ENCODE data around the gene HDAC4. TPM values are rescaled to one million over a fixed set of nuclear protein-coding genes. Genes with fewer than 3 reads are reported as not detected.

Gene HDAC4
- total RNA-seq, 1 experiment from 2014 or later = 61.5 TPM

DNA sequence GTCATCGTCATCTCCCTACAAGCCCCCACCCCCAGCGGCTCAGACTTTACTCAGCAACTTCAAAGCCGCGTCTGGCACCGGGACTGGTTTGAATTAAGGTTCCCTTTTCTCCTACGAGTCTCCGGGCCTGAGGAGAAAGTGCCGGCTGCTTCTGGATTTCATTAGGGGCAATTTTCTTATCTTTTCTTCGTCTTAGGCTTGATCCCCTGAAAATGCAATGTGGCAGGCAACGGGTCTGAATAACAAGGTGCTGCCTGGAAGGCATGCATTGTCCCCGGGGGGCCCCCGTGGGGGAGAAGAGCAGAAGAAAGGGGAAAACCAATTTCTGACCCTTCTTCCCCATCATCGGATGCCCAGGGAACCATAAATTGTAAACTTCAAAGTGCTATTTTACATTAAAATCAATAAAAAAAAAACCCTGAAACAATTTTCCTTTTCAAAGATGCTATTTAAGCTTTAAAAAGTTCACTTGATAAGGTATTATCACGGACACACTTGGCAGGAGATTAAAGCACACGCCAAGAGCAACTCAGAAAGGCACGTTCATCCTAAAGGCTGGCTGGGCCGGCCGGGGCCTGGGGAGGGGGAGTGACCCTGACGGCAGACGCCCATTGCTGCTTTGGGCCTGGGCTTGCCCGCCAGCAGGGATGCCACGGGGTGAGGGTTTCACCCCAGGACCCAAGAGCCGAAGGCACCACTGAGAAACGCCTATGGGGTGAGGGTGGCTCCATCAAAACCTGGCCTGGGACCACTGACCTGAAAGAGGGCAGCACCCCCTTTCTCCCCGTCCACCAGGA, 322.5 kb downstream of the HDAC4 start:
- Histone ChIP-seq H3K9me3 (ENCODE audit: insufficient read depth, low read depth) (no peaks in the 10 kb centered on the region), H4K20me1 (ENCODE audit: insufficient read depth) (no peaks in the 10 kb centered on the region), H3F3A (ENCODE audit: insufficient read depth, low read depth) (peaks cover 4% of the 10 kb centered on the region; the same call in 1 of the 2 replicates), H3K4me2 (no peak overlapping the region), H3K4me1 (replicated peaks; ENCODE audit: insufficient read depth) (no peaks in the 10 kb centered on the region), H3K27me3 (ENCODE audit: insufficient read depth, low read depth) (no peaks in the 10 kb centered on the region), H3K36me3 (ENCODE audit: low read depth) (no peaks in the 10 kb centered on the region), H3K27ac (no peak overlapping the region), H3K9me2 (ENCODE audit: insufficient read depth) (no peaks in the 10 kb centered on the region), H2AFZ (no peak overlapping the region), H3K4me3 (no peak overlapping the region), H3K79me2 (ENCODE audit: low read depth) (no peaks in the 10 kb centered on the region)
- ChIA-PET CTCF (no interaction called here), POLR2A (ENCODE audit: unreplicated experiment) (no interaction called here)
- DNase-seq = no peak
- intact Hi-C loops (cut with micrococcal nuclease; ENCODE audit: unreplicated experiment) = no loop called here
- TF ChIP-seq, protein P1, sequence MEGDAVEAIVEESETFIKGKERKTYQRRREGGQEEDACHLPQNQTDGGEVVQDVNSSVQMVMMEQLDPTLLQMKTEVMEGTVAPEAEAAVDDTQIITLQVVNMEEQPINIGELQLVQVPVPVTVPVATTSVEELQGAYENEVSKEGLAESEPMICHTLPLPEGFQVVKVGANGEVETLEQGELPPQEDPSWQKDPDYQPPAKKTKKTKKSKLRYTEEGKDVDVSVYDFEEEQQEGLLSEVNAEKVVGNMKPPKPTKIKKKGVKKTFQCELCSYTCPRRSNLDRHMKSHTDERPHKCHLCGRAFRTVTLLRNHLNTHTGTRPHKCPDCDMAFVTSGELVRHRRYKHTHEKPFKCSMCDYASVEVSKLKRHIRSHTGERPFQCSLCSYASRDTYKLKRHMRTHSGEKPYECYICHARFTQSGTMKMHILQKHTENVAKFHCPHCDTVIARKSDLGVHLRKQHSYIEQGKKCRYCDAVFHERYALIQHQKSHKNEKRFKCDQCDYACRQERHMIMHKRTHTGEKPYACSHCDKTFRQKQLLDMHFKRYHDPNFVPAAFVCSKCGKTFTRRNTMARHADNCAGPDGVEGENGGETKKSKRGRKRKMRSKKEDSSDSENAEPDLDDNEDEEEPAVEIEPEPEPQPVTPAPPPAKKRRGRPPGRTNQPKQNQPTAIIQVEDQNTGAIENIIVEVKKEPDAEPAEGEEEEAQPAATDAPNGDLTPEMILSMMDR (conservative IDR thresholded peaks at IDR 0.05) = no peak
- TF ChIP-seq EZH2 (IDR thresholded peaks at IDR 0.05; ENCODE audit: low read depth) = no peak
- no TSS peak for BruUV-seq (replicated peaks)

DNA sequence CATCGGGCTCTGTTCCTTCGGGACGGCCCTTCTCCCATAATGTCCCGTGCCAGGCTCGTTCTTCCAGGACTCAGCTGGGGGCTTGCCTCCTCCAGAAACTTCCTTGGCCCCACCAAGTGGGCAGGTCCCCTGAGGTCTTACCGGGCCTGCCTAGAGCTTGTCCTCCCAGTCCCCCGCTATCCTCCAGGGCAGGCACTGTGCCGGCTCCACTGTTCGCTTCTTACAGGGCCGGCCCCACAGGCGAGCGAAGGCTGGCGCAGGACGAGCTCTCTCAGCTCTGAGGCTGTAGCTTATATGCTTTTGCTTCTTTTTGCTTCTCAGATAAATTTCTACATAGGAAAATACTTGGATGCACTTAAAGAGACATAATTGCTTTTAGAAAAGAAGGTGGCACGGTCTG, 323.6 kb downstream of the HDAC4 start:
- no peaks in the 10 kb centered on the region for H3K9me2 ChIP-seq (ENCODE audit: insufficient read depth)
- intact Hi-C loops (cut with micrococcal nuclease; ENCODE audit: unreplicated experiment) = no loop called here
- no peaks in the 10 kb centered on the region for H3K4me1 ChIP-seq (replicated peaks; ENCODE audit: insufficient read depth)
- H3K4me2 ChIP-seq = no peak overlapping the region
- ChIA-PET POLR2A (ENCODE audit: unreplicated experiment) (no interaction called here), CTCF (no interaction called here)
- H3K36me3 ChIP-seq (ENCODE audit: low read depth) = no peaks in the 10 kb centered on the region
- no peaks in the 10 kb centered on the region for H4K20me1 ChIP-seq (ENCODE audit: insufficient read depth)
- no peaks in the 10 kb centered on the region for H3K9me3 ChIP-seq (ENCODE audit: insufficient read depth, low read depth)
- no peak overlapping the region for H3K4me3 ChIP-seq
- no peaks in the 10 kb centered on the region for H3K27me3 ChIP-seq (ENCODE audit: insufficient read depth, low read depth)
- peaks cover 4% of the 10 kb centered on the region; the same call in 1 of the 2 replicates for H3F3A ChIP-seq (ENCODE audit: insufficient read depth, low read depth)
- TF ChIP-seq, protein P1 (conservative IDR thresholded peaks at IDR 0.05) = no peak
- no peak for TF ChIP-seq EZH2 (IDR thresholded peaks at IDR 0.05; ENCODE audit: low read depth)
- DNase-seq = no peak
- H2AFZ ChIP-seq = no peak overlapping the region
- H3K27ac ChIP-seq = no peak overlapping the region
- H3K79me2 ChIP-seq (ENCODE audit: low read depth) = no peaks in the 10 kb centered on the region
- BruUV-seq (replicated peaks) = no TSS peak

DNA sequence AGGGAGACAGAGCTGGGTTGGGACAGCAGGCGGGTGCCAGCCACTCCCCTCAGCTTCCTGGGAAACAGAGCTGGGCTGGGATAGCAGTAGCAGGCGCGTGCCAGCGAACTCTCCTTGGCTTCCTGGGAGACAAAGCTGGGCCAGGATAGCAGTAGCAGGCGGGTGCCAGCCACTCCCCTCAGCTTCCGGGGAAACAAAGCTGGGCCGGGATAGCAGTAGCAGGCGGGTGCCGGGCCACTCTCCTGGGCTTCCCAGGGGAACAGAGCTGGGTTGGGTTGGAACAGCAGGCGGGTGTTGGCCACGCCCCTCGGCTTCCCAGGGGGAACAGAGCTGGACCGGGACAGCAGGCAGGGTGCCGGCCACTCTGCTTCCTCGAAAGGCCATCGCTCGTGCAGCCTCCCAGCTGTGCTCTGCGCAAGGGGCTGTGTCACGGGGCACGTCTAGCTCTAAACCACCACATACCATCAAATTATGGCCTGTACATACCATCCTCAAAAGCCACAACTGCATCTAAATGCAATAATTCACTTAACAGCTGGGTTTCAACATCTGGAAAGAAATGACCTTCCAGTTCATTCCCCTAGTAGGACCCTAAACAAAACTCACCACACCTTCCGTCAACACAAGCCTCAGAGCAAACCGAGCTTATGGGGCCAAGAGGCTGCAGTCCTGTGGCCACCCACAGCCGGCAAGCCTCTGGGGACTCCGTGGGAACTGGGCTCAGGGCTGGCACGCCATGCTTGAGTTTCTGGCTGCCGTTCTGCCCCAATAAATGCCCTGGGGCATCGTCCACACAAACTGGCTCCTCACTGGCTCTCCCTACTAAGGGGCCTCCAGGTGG, 324.7 kb downstream of the HDAC4 start:
- DNase-seq = no peak
- Histone ChIP-seq H3K27ac (no peak overlapping the region), H4K20me1 (ENCODE audit: insufficient read depth) (no peaks in the 10 kb centered on the region), H3K9me2 (ENCODE audit: insufficient read depth) (no peaks in the 10 kb centered on the region), H3K4me1 (replicated peaks; ENCODE audit: insufficient read depth) (no peaks in the 10 kb centered on the region), H3K9me3 (ENCODE audit: insufficient read depth, low read depth) (no peaks in the 10 kb centered on the region), H3K4me3 (no peak overlapping the region), H2AFZ (no peak overlapping the region), H3F3A (ENCODE audit: insufficient read depth, low read depth) (peaks cover 4% of the 10 kb centered on the region; the same call in 1 of the 2 replicates), H3K27me3 (ENCODE audit: insufficient read depth, low read depth) (no peaks in the 10 kb centered on the region), H3K79me2 (ENCODE audit: low read depth) (no peaks in the 10 kb centered on the region), H3K36me3 (ENCODE audit: low read depth) (no peaks in the 10 kb centered on the region), H3K4me2 (no peak overlapping the region)
- intact Hi-C loops (cut with micrococcal nuclease; ENCODE audit: unreplicated experiment) = no loop called here
- CTCF ChIA-PET = no interaction called here
- TF ChIP-seq EZH2 (IDR thresholded peaks at IDR 0.05; ENCODE audit: low read depth) = no peak
- TF ChIP-seq, protein P1 (conservative IDR thresholded peaks at IDR 0.05) = no peak
- no TSS peak for BruUV-seq (replicated peaks)
- POLR2A ChIA-PET (ENCODE audit: unreplicated experiment) = interaction anchor here (0.6 kb wide), 1 partner anchor 379 kb away, joined by 3 read pairs; no protein-coding TSS in a partner anchor
